Measurements from ENCODE around the gene HNRNPUL1.

GRCh38 chr19:41226874-41227390, 37.2 kb upstream of the HNRNPUL1 start:
- no peak for TF ChIP-seq EZH2phosphoT487 (IDR thresholded peaks at IDR 0.05; ENCODE audit: insufficient read depth, low read depth)
- TF ChIP-seq EZH2 (IDR thresholded peaks at IDR 0.05; ENCODE audit: insufficient read depth, poor library complexity, severe bottlenecking): no peak
